A549 (cell line): ENCODE data around the gene ANKDD1A. TPM values are rescaled to one million over a fixed set of nuclear protein-coding genes. Genes with fewer than 3 reads are reported as not detected.
A peak's percentile ranks its signal among the peaks of the same experiment; 100 is the strongest.

Experiments used
- ATAC-seq, 2 experiments: fragments of 200-7000 bp in 1 of 2; fragments of >200 bp in 1 of 2; cut with Nextera tagmentation in 1 of 2; cut with Tn5 transposase in 1 of 2; 3 replicates each; pipeline versions ENCODE4 v1.8.0 to v1.9.1; 2018 to 2020; ENCODE audit warnings: mild to moderate bottlenecking in 1 of 2, moderate library complexity in 1 of 2
- CTCF ChIA-PET: fragments of 300-600 bp; sonication (Branson Sonifier 250); formaldehyde crosslinking; extraction: SDS; loops from one replicate; lab custom pipeline; 2021; ENCODE audit warnings: antibody characterized with exemption, inconsistent platforms; lab: Yijun Ruan, JAX
- POLR2A ChIA-PET: fragments of 350-600 bp; formaldehyde crosslinking; extraction: SDS; loops from one replicate; lab custom pipeline; 2021; ENCODE audit warnings: antibody characterized with exemption, inconsistent platforms; lab: Yijun Ruan, JAX
- DNase-seq, 2 experiments: peaks; one replicate each; pipeline versions ENCODE4 v3.0.0 to v3.0.0-alpha.2; 2011 to 2016; ENCODE audit warnings: low read depth in 1 of 2, low spot score in 1 of 2
- FAIRE-seq: peaks from 2 replicates; lab custom pipeline; 2011; peaks lifted over from hg19 to GRCh38; lab: Jason Lieb, UNC
- H3K27ac ChIP-seq, 2 experiments: fragments of >200 bp; sonication (Bioruptor Twin); formaldehyde crosslinking; 3 replicates each; pipeline ENCODE4 v1.5.1; 2016 to 2017
- H3K4me1 ChIP-seq: fragments of >200 bp; sonication (Bioruptor Twin); formaldehyde crosslinking; 3 replicates; pipeline ENCODE4 v1.6.1; 2016
- H3K4me2 ChIP-seq: fragments of >200 bp; sonication (Bioruptor Twin); formaldehyde crosslinking; 3 replicates; pipeline ENCODE4 v1.6.1; 2016
- H3K4me3 ChIP-seq: fragments of >200 bp; sonication (Bioruptor Twin); formaldehyde crosslinking; 3 replicates; pipeline ENCODE4 v1.5.1; 2016
- H3K9me3 ChIP-seq: fragments of >200 bp; sonication (Bioruptor Twin); formaldehyde crosslinking; 3 replicates; pipeline ENCODE4 v1.6.1; 2016
- BHLHE40 ChIP-seq: IDR thresholded peaks from 2 replicates; pipeline ENCODE4 v1.6.1; 2012; ENCODE audit warnings: low read depth, low read length, inconsistent platforms
- CBX8 ChIP-seq: fragments of 200-600 bp; sonication (generic); IDR thresholded peaks from 2 replicates; pipeline ENCODE4 v1.6.1; 2016
- CHD2 ChIP-seq: fragments of 150-350 bp; IDR thresholded peaks from 2 replicates; pipeline ENCODE4 v1.6.1; 2014; ENCODE audit warnings: low read length; ENCODE audit not compliant: partially characterized antibody
- EHMT2 ChIP-seq: fragments of 200-600 bp; sonication (generic); IDR thresholded peaks from 2 replicates; pipeline ENCODE4 v1.6.1; 2016; ENCODE audit warnings: antibody characterized with exemption, low read depth, mild to moderate bottlenecking, moderate library complexity
- EP300 ChIP-seq, 2 experiments: fragments of >200 bp; sonication (Bioruptor Twin); formaldehyde crosslinking; IDR thresholded peaks; 2 replicates in 1 of 2; 3 replicates in 1 of 2; pipeline ENCODE4 v1.6.1; 2016 to 2017
- ESRRA ChIP-seq: fragments of 150-350 bp; IDR thresholded peaks from 2 replicates; pipeline ENCODE4 v1.6.1; 2014; ENCODE audit warnings: mild to moderate bottlenecking, low read length, borderline replicate concordance
- FOSL2 ChIP-seq, 2 experiments: fragments of 450-650 bp in 1 of 2; fragments of >200 bp in 1 of 2; sonication (Bioruptor Twin) in 1 of 2; formaldehyde crosslinking; IDR thresholded peaks; 2 replicates each; pipeline versions ENCODE4 v1.5.0 to v1.6.1; 2016 to 2020; ENCODE audit warnings: mild to moderate bottlenecking in 1 of 2, moderate library complexity in 1 of 2
- FOXS1 ChIP-seq: fragments of 250-450 bp; sonication (Bioruptor Pico); IDR thresholded peaks from 2 replicates; pipeline ENCODE4 v1.5.0; 2020; ENCODE audit warnings: mild to moderate bottlenecking, moderate library complexity
- GATA3 ChIP-seq: IDR thresholded peaks from 2 replicates; pipeline ENCODE4 v1.6.1; 2012; ENCODE audit warnings: borderline replicate concordance
- NPAS2 ChIP-seq: fragments of 250-450 bp; sonication (Bioruptor Pico); IDR thresholded peaks from 2 replicates; pipeline ENCODE4 v1.8.0; 2022; ENCODE audit warnings: mild to moderate bottlenecking, moderate library complexity, borderline replicate concordance
- NR3C1 ChIP-seq: fragments of >200 bp; sonication (Bioruptor Twin); formaldehyde crosslinking; IDR thresholded peaks from 3 replicates; pipeline ENCODE4 v1.6.1; 2017
- PBX3 ChIP-seq: IDR thresholded peaks from 2 replicates; pipeline ENCODE4 v1.6.1; 2012
- RFX5 ChIP-seq: fragments of 450-650 bp; IDR thresholded peaks from 2 replicates; pipeline ENCODE4 v1.7.1; 2014; ENCODE audit warnings: antibody characterized with exemption, mild to moderate bottlenecking, moderate library complexity
- SMC3 ChIP-seq: fragments of >200 bp; sonication (Bioruptor Twin); formaldehyde crosslinking; IDR thresholded peaks from 3 replicates; pipeline ENCODE4 v1.6.1; 2018; ENCODE audit warnings: inconsistent platforms
- ZFP36 ChIP-seq: fragments of 450-650 bp; IDR thresholded peaks from 2 replicates; pipeline ENCODE4 v1.6.1; 2014; ENCODE audit warnings: borderline replicate concordance; ENCODE audit not compliant: partially characterized antibody
- ZSCAN20 ChIP-seq: fragments of 250-450 bp; sonication (Bioruptor Pico); IDR thresholded peaks from 2 replicates; pipeline ENCODE4 v1.8.0; 2022; ENCODE audit warnings: mild to moderate bottlenecking, moderate library complexity
- WGBS: methylation state at CpG from one replicate; pipeline ENCODE4 v1.1.6; 2017; ENCODE audit errors: missing lambda C conversion rate; 5-methylcytosine and 5-hydroxymethylcytosine counted together
- polyA plus RNA-seq, 4 experiments: library from polyadenylated mRNA; depleted of rRNA in 3 of 4; stranded (reverse); fragments of >200 nt; fragmentation: RNase III in 1 of 4; extraction: RNeasy Plus Mini Kit Qiagen cat#74134 plus additional on column Dnase treatment in 1 of 4; gene quantifications; 2 replicates in 3 of 4; 3 replicates in 1 of 4; pipeline ENCODE4 v1.2.3, GENCODE V29; 2011 to 2017

The ANKDD1A gene
- polyA plus RNA-seq, 2 of the 4 experiments (the other 2 are of a cell fraction), result 2.7 to 2.8 TPM

- FAIRE-seq (no peak), ATAC-seq (peak in 1 of 2 experiments; percentile 67; a peak in 3 of 6 replicates), DNase-seq (peak in 1 of 2 experiments; percentile 31)
- CTCF ChIA-PET, result no interaction called here
- POLR2A ChIA-PET, result no interaction called here
- Histone ChIP-seq H3K27ac (no peak overlapping the region), H3K9me3 (no peaks in the 10 kb centered on the region), H3K4me1 (no peaks in the 10 kb centered on the region), H3K4me3 (no peak overlapping the region), H3K4me2 (no peak overlapping the region)
- no peak for TF ChIP-seq FOSL2 (IDR thresholded peaks at IDR 0.05)
- TF ChIP-seq FOSL2 (CRISPR knock-in tag; IDR thresholded peaks at IDR 0.05), result peak; percentile 46; the same call in 1 of the 2 replicates
- TF ChIP-seq ZFP36, result no peak
- 57% methylated on average over 10 of the region's 11 CpGs for WGBS
These were observed 19.2 kb downstream of the ANKDD1A start for GRCh38 chr15:64930778-64931371.

GRCh38 chr15:64931381-64931780, 19.7 kb downstream of the ANKDD1A start:
- TF ChIP-seq EP300 (IDR thresholded peaks at IDR 0.05), result no peak
- TF ChIP-seq ESRRA, result no peak
- TF ChIP-seq NR3C1, result no peak
- TF ChIP-seq FOXS1, result no peak
- TF ChIP-seq ZSCAN20 (CRISPR knock-in tag), result no peak
- no peak for TF ChIP-seq EHMT2
- no peak for TF ChIP-seq BHLHE40
- no peak for TF ChIP-seq RFX5
- TF ChIP-seq PBX3, result no peak
- H3K9me3 ChIP-seq, result no peaks in the 10 kb centered on the region
- H3K4me2 ChIP-seq, result no peak overlapping the region
- H3K4me1 ChIP-seq, result no peaks in the 10 kb centered on the region
- H3K4me3 ChIP-seq, result no peak overlapping the region
- ChIA-PET CTCF (interaction anchor here (0.6 kb wide), 1 partner anchor 617 kb away, joined by 3 read pairs; no protein-coding TSS in a partner anchor), POLR2A (no interaction called here)
- FAIRE-seq (no peak), DNase-seq (no peak), ATAC-seq (no peak; a peak in 1 of 6 replicates)
- WGBS, result 76% methylated on average over 8 of the region's 8 CpGs
- no peak overlapping the region for H3K27ac ChIP-seq

- ATAC-seq, result no peak
- WGBS, result 88% methylated on average over 11 of the region's 11 CpGs
- ChIA-PET POLR2A (no interaction called here), CTCF (interaction anchor here (0.7 kb wide), 1 partner anchor 10 kb away, joined by 3 read pairs; no protein-coding TSS in a partner anchor)
- TF ChIP-seq NPAS2 (no peak), SMC3 (no peak), GATA3 (no peak), CBX8 (no peak)
- FAIRE-seq, result no peak
- Histone ChIP-seq H3K27ac (no peak overlapping the region), H3K4me3 (no peak overlapping the region), H3K4me2 (no peak overlapping the region), H3K9me3 (no peaks in the 10 kb centered on the region), H3K4me1 (peaks cover 7% of the 10 kb centered on the region; the same call in 2 of the 3 replicates)
- DNase-seq, result no peak
These were observed 22.3 kb downstream of the ANKDD1A start for GRCh38 chr15:64934023-64934422.

GRCh38 chr15:64938192-64938591, 26.5 kb downstream of the ANKDD1A start:
- 54% methylated on average over 3 of the region's 3 CpGs for WGBS
- FAIRE-seq, result peak; percentile 18
- Histone ChIP-seq H3K27ac (no peak overlapping the region), H3K9me3 (no peaks in the 10 kb centered on the region)
- peak in 1 of 2 experiments; percentile 49; a peak in 2 of 6 replicates for ATAC-seq
- DNase-seq, result peak in 1 of 2 experiments; percentile 31
- TF ChIP-seq FOSL2 (IDR thresholded peaks at IDR 0.05) (no peak), FOSL2 (CRISPR knock-in tag; IDR thresholded peaks at IDR 0.05) (peak; percentile 58; the same call in 1 of the 2 replicates), CHD2 (no peak)
- TF ChIP-seq, all 56 proteins: peak for 1
- CTCF ChIA-PET, result no interaction called here
- Histone ChIP-seq H3K4me2 (peak overlapping the region; percentile 6; the same call in 1 of the 3 replicates), H3K4me3 (no peak overlapping the region), H3K4me1 (peaks cover 7% of the 10 kb centered on the region; the same call in 2 of the 3 replicates)
- POLR2A ChIA-PET, result no interaction called here
